Dendritic cell treated with granulocyte-macrophage colony-stimulating factor and Interleukin-4, amounts not matched to agents 40 ng/mL and 50 ng/mL, for 4 days (primary cell): ENCODE measurements around the gene DEPDC1B.
"Not testable (repeated sequence)": the region's sequence is repeated elsewhere in the genome, so short reads cannot be mapped to it uniquely, and the experiment has no call there.

ENCODE experiments used
- H3K27ac Mint-ChIP-seq: one replicate; pipeline ENCODE4 v1.8.0; 2022; ENCODE audit warnings: mild to moderate bottlenecking, mixed read lengths
- H3K27me3 Mint-ChIP-seq: one replicate; pipeline ENCODE4 v1.8.0; 2022; ENCODE audit warnings: mild to moderate bottlenecking, mixed read lengths
- H3K36me3 Mint-ChIP-seq: one replicate; pipeline ENCODE4 v1.8.0; 2022; ENCODE audit warnings: low read depth, mixed read lengths
- H3K4me1 Mint-ChIP-seq: one replicate; pipeline ENCODE4 v1.8.0; 2022; ENCODE audit warnings: low read depth, mixed read lengths
- H3K4me3 Mint-ChIP-seq: one replicate; pipeline ENCODE4 v1.8.0; 2022; ENCODE audit warnings: mild to moderate bottlenecking, moderate library complexity, mixed read lengths
- H3K9me3 Mint-ChIP-seq: one replicate; pipeline ENCODE4 v1.8.0; 2022; ENCODE audit warnings: mixed read lengths
- intact Hi-C: fragments of 100-400 bp; cut with micrococcal nuclease; formaldehyde crosslinking; loops from one replicate; pipeline ENCODE4 v1.15.0; 2022

DEPDC1B gene

DNA sequence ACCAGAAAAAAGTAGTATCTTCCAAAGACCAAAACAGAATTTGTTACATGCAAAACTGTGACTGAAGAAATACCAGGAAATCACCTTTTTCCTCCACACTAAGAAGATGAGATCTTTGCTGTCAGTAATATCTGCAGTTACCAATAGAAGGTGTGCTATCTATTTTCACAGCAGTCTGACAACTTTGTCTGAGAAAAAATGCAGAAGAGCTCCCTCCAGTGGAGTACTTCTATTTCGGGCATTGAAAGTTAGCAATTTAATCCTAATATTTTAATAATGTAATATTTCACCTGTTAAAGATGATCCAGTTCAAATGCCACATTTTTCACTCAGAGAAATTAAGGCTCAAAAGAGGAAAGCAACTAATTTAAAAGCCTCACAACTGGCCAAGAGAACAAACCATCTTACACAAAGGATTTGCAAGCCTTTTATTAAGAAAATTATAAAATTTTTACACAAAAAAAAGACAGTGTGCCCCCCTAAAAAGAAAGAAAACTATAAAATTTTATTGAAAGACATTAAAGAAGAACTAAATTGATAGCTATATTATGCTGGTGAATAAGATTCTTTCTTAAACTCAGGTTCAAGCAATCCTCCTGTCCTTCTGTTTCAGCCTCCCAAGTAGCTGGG, 50.6 kb downstream of the DEPDC1B start:
- H3K36me3 Mint-ChIP-seq, result no peaks in the 10 kb centered on the region
- peaks cover 13% of the 10 kb centered on the region for H3K9me3 Mint-ChIP-seq
- peaks cover 9% of the 10 kb centered on the region for H3K4me1 Mint-ChIP-seq
- H3K4me3 Mint-ChIP-seq, result no peak overlapping the region
- no peaks in the 10 kb centered on the region for H3K27me3 Mint-ChIP-seq
- intact Hi-C loops, result loop anchor here (5.0 kb wide), 1 partner anchor 352 kb away; no protein-coding TSS in a partner anchor
- no peak overlapping the region for H3K27ac Mint-ChIP-seq

DNA sequence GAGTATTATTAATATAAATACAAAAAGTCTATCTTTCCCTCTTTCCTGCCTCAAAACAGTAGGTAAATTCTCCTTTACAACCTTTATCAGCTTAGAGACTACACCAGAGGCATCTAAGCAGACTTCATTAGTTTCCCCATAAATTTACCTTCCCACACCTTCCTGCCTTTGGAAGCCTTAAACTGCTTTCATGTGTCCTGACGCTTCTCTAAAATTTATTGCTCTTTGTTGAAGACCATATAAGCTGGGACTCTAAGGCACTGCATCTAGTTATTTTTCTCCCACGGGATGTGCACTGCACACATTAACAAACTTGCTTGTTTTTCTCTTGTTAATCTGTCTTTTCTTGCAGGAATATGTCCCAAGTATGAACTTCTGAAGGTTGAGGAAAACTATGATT, 51.8 kb downstream of the DEPDC1B start:
- peaks cover 9% of the 10 kb centered on the region for H3K4me1 Mint-ChIP-seq
- peaks cover 6% of the 10 kb centered on the region for H3K36me3 Mint-ChIP-seq
- peaks cover 1% of the 10 kb centered on the region for H3K9me3 Mint-ChIP-seq
- intact Hi-C loops, result loop anchor here (5.0 kb wide), 1 partner anchor 351 kb away; no protein-coding TSS in a partner anchor
- no peak overlapping the region for H3K4me3 Mint-ChIP-seq
- no peaks in the 10 kb centered on the region for H3K27me3 Mint-ChIP-seq
- no peak overlapping the region for H3K27ac Mint-ChIP-seq

DNA sequence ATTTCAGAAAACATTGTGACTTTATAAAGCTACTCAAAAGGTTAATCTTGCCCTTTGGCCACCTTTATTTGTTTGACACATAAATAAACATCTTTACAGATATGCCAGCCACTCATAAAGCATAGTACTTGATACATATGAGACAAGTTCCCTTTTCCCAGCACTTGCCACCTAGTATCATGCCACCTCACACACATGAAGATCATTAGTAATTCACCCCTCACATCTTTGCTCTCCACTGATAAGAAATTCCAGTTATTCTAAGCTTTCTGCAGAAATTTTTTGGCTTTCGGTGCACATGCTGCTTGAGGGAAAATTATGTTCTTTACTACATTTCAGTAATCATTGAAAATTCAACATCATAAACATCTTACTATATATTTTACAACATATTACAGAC, 59.1 kb downstream of the DEPDC1B start:
- no peaks in the 10 kb centered on the region for H3K27me3 Mint-ChIP-seq
- intact Hi-C loops, result no loop called here
- no peak overlapping the region for H3K4me3 Mint-ChIP-seq
- no peak overlapping the region for H3K27ac Mint-ChIP-seq
- peaks cover 17% of the 10 kb centered on the region for H3K36me3 Mint-ChIP-seq
- H3K9me3 Mint-ChIP-seq, result no peaks in the 10 kb centered on the region
- no peaks in the 10 kb centered on the region for H3K4me1 Mint-ChIP-seq

DNA sequence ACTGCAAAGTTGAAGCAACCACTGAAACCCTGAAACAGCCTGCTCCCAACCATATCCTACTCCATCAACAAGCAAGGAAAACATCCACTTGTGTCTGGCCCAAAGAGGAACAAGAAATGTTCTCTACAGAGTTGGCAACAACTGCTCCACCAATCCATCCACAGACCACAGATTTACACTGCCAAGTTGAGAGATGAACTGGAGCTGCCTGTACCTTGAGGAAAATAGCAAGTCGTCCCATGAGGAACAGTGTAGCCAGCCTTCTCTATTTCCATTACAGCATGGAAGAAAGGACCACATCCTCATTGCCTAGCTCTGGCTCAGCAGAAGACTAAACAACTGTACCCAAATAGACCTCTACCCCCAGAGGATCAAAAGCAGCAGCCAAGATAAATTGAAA, 60.4 kb downstream of the DEPDC1B start:
- Mint-ChIP-seq H3K9me3 (no peaks in the 10 kb centered on the region), H3K36me3 (peaks cover 17% of the 10 kb centered on the region), H3K4me3 (no peak overlapping the region), H3K27ac (no peak overlapping the region), H3K4me1 (no peaks in the 10 kb centered on the region), H3K27me3 (no peaks in the 10 kb centered on the region)
- intact Hi-C loops, result no loop called here

DNA sequence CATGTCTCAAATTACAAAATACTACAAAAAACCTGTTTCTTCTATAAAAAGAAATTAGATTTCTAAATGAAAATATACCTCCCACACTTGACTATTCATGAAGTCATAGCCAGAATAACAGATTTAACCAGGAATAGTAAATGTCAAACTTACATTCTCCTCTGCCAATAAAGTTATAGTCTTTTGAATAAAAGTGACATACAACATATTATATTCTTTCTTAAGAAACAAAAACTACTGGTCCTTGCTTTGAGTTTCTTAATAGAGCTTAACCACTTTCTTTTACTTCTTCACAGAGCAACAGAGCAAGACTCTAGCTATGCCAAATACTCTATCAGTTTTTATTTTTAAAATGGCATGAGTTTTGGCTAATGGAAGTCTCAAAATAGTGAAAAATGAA, 61.7 kb downstream of the DEPDC1B start:
- peaks cover 12% of the 10 kb centered on the region for H3K36me3 Mint-ChIP-seq
- peaks cover 11% of the 10 kb centered on the region for H3K4me1 Mint-ChIP-seq

DNA sequence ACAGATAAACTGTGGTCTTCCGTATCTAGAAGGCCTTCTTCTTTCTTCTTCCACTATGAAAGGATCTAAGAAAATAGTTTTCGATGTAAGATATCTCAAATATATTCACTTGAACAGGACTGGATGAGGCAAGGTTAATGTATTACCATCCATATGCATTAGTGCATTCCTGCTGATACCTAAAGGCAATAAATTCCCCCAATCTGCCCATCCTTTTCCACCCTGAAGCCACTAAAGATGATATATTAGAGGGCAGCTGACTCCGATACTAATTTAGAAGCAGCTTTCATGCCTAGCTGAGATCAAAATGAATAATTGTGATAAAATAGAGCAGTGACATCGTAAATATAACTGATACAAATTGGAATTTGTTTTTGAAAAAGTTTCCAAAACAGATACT, 63.3 kb downstream of the DEPDC1B start:
- Mint-ChIP-seq H3K9me3 (no peaks in the 10 kb centered on the region), H3K27me3 (no peaks in the 10 kb centered on the region), H3K4me3 (no peak overlapping the region), H3K36me3 (peaks cover 12% of the 10 kb centered on the region), H3K27ac (no peak overlapping the region), H3K4me1 (peaks cover 13% of the 10 kb centered on the region)
- intact Hi-C loops, result no loop called here

More for the DNA sequence above, 61.7 kb downstream of the DEPDC1B start:
- Mint-ChIP-seq H3K27ac (no peak overlapping the region), H3K27me3 (no peaks in the 10 kb centered on the region), H3K4me3 (no peak overlapping the region), H3K9me3 (no peaks in the 10 kb centered on the region)
- intact Hi-C loops, result no loop called here

DNA sequence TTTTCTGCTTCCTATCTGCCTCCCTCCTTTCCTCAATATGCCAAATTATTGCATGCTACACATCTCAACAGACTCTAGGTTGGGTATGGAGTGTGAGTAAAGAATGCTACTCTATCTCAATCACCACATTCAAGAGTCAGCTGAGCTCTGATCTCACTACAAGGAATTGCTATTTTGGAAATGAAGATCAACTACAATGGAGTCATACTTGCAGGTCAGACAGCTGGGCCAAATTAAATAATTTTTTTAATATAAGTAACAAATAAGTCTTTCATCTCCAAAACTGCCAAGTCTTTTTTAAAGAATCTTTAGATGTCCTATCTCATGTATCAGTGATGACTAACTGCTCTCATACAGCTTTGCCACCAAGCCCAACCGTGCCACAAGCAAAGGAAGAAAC, 64.0 kb downstream of the DEPDC1B start:
- no peak overlapping the region for H3K4me3 Mint-ChIP-seq
- H3K9me3 Mint-ChIP-seq, result no peaks in the 10 kb centered on the region
- no peak overlapping the region for H3K27ac Mint-ChIP-seq
- peaks cover 12% of the 10 kb centered on the region for H3K36me3 Mint-ChIP-seq
- intact Hi-C loops, result no loop called here
- H3K27me3 Mint-ChIP-seq, result no peaks in the 10 kb centered on the region
- H3K4me1 Mint-ChIP-seq, result peaks cover 13% of the 10 kb centered on the region

DNA sequence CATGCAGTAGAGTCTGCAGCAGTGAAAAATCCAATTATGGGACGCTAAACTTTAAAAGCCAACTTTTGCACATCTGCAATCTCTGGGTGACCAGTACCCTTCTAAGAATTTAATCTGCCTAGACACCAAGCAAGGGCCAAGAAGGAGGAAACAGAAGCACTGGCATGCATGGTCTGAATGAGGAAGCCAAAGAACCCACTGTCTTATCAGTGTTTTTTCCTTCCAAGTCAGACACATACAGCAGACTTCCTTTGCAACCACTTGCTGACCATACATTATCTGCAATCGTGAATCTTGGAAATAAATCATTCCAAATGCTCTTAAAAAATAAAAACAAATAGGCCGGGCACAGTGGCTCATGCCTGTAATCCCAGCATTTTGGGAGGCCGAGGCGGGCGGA, 65.9 kb downstream of the DEPDC1B start:
- intact Hi-C loops, result no loop called here
- H3K36me3 Mint-ChIP-seq, result peaks cover 12% of the 10 kb centered on the region
- H3K27me3 Mint-ChIP-seq, result no peaks in the 10 kb centered on the region
- H3K4me3 Mint-ChIP-seq, result no peak overlapping the region
- peaks cover 13% of the 10 kb centered on the region for H3K4me1 Mint-ChIP-seq
- H3K27ac Mint-ChIP-seq, result no peak overlapping the region
- no peaks in the 10 kb centered on the region for H3K9me3 Mint-ChIP-seq

DNA sequence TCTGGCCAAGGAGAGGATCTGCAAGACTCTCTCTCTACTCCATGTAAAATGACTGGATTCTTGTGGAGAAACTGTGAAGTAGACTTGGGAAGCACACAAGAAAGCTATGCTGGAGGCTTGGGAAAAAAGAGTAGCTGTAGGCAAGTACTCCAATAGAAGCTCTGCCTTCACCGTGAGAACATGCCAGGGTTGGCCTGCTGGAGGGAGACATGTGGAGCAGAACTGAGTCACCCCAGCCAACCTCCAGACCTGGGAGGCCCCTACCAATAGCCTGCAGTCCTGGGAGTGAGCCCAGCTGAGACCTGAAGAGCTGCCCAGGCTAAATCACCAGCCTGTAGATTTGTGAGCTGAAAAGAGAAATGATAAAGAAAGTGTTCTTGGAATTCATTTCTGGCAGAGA, 66.6 kb downstream of the DEPDC1B start:
- Mint-ChIP-seq H3K4me3 (no peak overlapping the region), H3K4me1 (peaks cover 13% of the 10 kb centered on the region), H3K36me3 (peaks cover 12% of the 10 kb centered on the region), H3K27ac (no peak overlapping the region), H3K27me3 (no peaks in the 10 kb centered on the region), H3K9me3 (no peaks in the 10 kb centered on the region)
- intact Hi-C loops, result no loop called here

DNA sequence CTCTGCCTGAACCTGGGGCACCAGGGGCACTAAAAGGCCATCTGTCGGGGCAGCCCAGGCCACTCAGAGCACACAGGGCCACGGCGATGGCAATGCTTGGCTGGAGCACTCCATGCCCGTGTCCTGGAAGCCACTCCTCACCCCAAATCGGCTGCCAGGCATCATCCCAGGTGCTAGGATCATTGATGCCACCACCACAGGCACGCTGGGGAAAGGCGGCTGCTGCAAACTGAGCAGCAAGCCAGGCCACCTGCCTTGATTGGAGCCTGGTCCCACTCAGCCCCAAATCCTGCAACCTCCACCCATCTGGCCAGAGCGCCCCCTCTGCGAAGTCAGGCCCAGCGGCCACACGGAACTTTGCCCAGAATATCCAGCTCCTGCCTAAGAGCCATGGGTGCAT, 67.8 kb downstream of the DEPDC1B start:
- H3K27ac Mint-ChIP-seq, result no peak overlapping the region
- H3K9me3 Mint-ChIP-seq, result no peaks in the 10 kb centered on the region
- H3K4me3 Mint-ChIP-seq, result no peak overlapping the region
- no peaks in the 10 kb centered on the region for H3K27me3 Mint-ChIP-seq
- intact Hi-C loops, result no loop called here
- peaks cover 3% of the 10 kb centered on the region for H3K36me3 Mint-ChIP-seq
- peaks cover 13% of the 10 kb centered on the region for H3K4me1 Mint-ChIP-seq

DNA sequence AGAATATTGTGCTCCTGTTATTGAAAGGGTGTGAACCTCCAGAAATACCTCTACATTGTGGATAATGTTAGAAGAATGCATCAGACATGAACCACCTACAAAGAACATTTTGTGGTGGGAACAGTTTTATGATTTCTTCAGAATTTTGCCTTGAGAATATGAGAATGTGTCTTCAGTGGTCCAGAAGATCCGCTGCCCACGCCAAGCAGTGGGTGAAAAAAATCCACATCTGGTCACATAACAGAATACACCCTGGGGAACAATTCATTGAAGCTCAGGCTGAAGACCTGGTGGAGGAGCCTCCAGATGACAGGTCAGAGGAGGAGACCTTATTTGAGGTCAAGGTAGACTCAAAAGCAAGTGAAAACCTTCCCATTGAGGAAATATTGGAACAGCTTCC, 69.1 kb downstream of the DEPDC1B start:
- Mint-ChIP-seq H3K36me3 (no peaks in the 10 kb centered on the region), H3K9me3 (no peaks in the 10 kb centered on the region), H3K4me1 (peaks cover 13% of the 10 kb centered on the region), H3K4me3 (no peak overlapping the region), H3K27ac (no peak overlapping the region), H3K27me3 (no peaks in the 10 kb centered on the region)
- intact Hi-C loops, result no loop called here

DNA sequence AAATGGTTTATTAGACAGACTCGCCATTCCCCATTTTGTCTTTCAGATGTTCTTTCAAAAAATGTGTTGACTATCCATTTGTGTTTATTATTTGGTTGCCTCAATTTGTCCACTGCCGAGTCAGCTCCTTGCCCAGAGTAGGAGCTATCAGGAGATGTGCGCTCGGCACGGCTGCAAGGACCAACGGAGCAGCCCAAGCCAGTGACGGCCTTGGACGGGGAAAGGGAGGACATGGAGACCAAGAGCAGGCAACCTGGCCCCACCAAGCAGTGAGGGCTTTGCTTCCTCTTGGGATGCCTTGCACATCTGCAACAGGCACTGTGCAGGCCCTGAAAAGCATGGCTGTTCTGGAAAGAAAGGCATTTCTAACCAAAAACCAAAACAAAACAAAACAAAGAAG, 69.8 kb downstream of the DEPDC1B start:
- Mint-ChIP-seq H3K27ac (no peak overlapping the region), H3K4me1 (peaks cover 13% of the 10 kb centered on the region), H3K36me3 (no peaks in the 10 kb centered on the region), H3K4me3 (no peak overlapping the region), H3K27me3 (no peaks in the 10 kb centered on the region), H3K9me3 (no peaks in the 10 kb centered on the region)
- intact Hi-C loops, result no loop called here

DNA sequence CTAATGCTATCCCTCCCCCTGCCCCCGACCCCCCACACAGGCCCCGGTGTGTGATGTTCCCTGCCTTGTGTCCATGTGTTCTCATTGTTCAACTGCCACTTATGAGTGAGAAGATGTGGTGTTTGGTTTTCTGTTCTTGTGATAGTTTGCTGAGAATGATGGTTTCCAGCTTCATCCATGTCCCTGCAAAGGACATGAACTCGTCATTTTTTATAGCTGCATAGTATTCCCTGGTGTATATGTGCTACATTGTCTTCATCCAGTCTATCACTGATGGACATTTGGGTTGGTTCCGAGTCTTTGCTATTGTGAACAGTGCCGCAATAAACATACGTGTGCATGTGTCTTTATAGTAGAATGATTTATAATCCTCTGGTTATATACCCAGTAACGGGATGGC, 75.1 kb downstream of the DEPDC1B start:
- H3K4me3 Mint-ChIP-seq, H3K27ac Mint-ChIP-seq, H3K9me3 Mint-ChIP-seq, H3K4me1 Mint-ChIP-seq, H3K36me3 Mint-ChIP-seq, intact Hi-C loops, H3K27me3 Mint-ChIP-seq: not testable (repeated sequence)

DNA sequence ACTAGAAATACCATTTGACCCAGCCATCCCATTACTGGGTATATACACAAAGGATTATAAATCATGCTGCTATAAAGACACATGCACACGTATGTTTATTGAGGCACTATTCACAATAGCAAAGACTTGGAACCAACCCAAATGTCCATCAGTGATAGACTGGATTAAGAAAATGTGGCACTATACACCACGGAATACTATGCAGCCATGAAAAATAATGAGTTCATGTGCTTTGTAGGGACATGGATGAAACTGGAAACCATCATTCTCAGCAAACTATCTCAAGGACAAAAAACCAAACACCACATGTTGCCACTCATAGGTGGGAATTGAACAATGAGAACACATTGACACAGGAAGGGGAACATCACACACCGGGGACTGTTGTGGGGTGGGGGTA, 79.2 kb downstream of the DEPDC1B start:
- H3K4me1 Mint-ChIP-seq, H3K4me3 Mint-ChIP-seq, intact Hi-C loops, H3K36me3 Mint-ChIP-seq, H3K27me3 Mint-ChIP-seq, H3K27ac Mint-ChIP-seq: not testable (repeated sequence)
- H3K9me3 Mint-ChIP-seq, result peaks cover 19% of the 10 kb centered on the region

DNA sequence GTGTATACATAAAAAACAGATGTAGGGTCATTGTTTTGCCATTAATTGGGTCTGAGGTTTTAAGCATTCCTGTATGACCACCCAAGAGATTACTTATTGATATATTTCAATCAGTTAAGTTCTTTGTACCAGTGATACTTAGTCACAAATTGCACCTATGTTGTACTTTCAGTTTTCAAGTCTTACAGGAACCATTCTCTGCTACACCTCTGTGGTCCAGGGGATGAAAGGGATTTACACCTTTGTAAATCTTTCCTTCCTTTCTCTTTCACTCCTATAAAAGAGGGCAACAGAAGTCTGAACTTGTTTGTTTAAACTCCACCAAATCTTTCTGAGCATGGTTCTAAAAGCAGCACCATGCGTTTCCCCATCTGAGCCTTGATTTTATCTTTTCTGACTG, 86.1 kb downstream of the DEPDC1B start:
- intact Hi-C loops, result no loop called here
- Mint-ChIP-seq H3K9me3 (peaks cover 19% of the 10 kb centered on the region), H3K27ac (no peak overlapping the region), H3K27me3 (no peaks in the 10 kb centered on the region), H3K4me3 (no peak overlapping the region), H3K36me3 (peaks cover 17% of the 10 kb centered on the region), H3K4me1 (no peaks in the 10 kb centered on the region)
